H1 (cell line): ENCODE data around the gene MORN4. TPM values are rescaled to one million over a fixed set of nuclear protein-coding genes. Genes with fewer than 3 reads are reported as not detected.

Experiments used
- BCL11A ChIP-seq, 2 experiments: IDR thresholded peaks; one replicate each; pipeline ENCODE4 v1.6.1; 2011; ENCODE audit warnings: low read depth in 2 of 2, low read length in 2 of 2, mild to moderate bottlenecking in 2 of 2
- CTCF ChIP-seq, 3 experiments: IDR thresholded peaks; 1 replicate in 2 of 3; 2 replicates in 1 of 3; pipeline versions ENCODE4 v1.5.1 to v1.6.1; 2011; ENCODE audit warnings: low read length in 3 of 3, mild to moderate bottlenecking in 3 of 3, inconsistent platforms in 2 of 3, low read depth in 1 of 3, moderate library complexity in 1 of 3; ENCODE audit not compliant: insufficient read depth in 1 of 3; ENCODE audit errors: control extremely low read depth in 1 of 3
- MAFK ChIP-seq: IDR thresholded peaks from 2 replicates; pipeline ENCODE4 v1.6.1; 2012; ENCODE audit warnings: low read depth, mild to moderate bottlenecking, improper control_type of control experiment, low read length
- SAP30 ChIP-seq: fragments of 300-600 bp; sonication (generic); IDR thresholded peaks from 2 replicates; pipeline ENCODE4 v1.7.1; 2012; ENCODE audit warnings: low read length, moderate library complexity, mild to moderate bottlenecking, inconsistent platforms; ENCODE audit not compliant: insufficient read depth, insufficient replicate concordance
- SP1 ChIP-seq: IDR thresholded peaks from 2 replicates; pipeline ENCODE4 v1.6.1; 2011; ENCODE audit warnings: low read depth, low read length
- SRF ChIP-seq: IDR thresholded peaks from 2 replicates; pipeline ENCODE4 v1.6.1; 2011; ENCODE audit warnings: mild to moderate bottlenecking, low read depth, low read length, moderate library complexity
- TBP ChIP-seq: IDR thresholded peaks from 2 replicates; pipeline ENCODE4 v1.6.1; 2011; ENCODE audit warnings: low read depth, low read length, improper control_type of control experiment
- polyA plus RNA-seq, 7 experiments: library from polyadenylated mRNA; depleted of rRNA in 3 of 7; stranded (reverse) in 5 of 7; unstranded in 2 of 7; fragments of >200 nt in 5 of 7; fragments of 200-250 nt in 2 of 7; gene quantifications; 1 replicate in 5 of 7; 2 replicates in 1 of 7; 4 replicates in 1 of 7; pipeline versions ENCODE4 v1.2.1 to v1.2.3, GENCODE V29; 2011 to 2013; ENCODE audit warnings: missing spikeins in 2 of 7, mixed read lengths in 2 of 7
- total RNA-seq: library from RNA; stranded (reverse); fragmentation: NEBNext Ultra II Directional; extraction: Animal tissue kit (Norgen Biotek cat#: 25700); gene quantifications from 2 replicates; pipeline ENCODE4 v1.2.1, GENCODE V29; 2021

MORN4 gene
- total and polyA plus RNA-seq, 2 of the 8 experiments (the other 6 are each of a cell fraction or from before 2014, with no cell fraction given) = 13.6 to 22.0 TPM

- no peak for TF ChIP-seq CTCF (IDR thresholded peaks at IDR 0.05; ENCODE audit: control extremely low read depth in 1 of 3, insufficient read depth in 1 of 3, low read depth in 1 of 3, low read length in 3 of 3)
- no peak for TF ChIP-seq SP1
- no peak for TF ChIP-seq MAFK
- TF ChIP-seq BCL11A (IDR thresholded peaks at IDR 0.05; ENCODE audit: low read depth in 2 of 2, low read length in 2 of 2) = no peak
- no peak for TF ChIP-seq TBP
- no peak for TF ChIP-seq SAP30
- TF ChIP-seq SRF = no peak
Measured at GRCh38 chr10:97590082-97590747, 43.1 kb downstream of the MORN4 start (continued).
